ENCODE data around the gene MX2.

MX2 gene

GRCh38 chr21:41365377-41366107 lies 3.7 kb downstream of the MX2 start:
- DNase-seq (ENCODE audit: low read depth) = no peak

- DNase-seq (ENCODE audit: low read depth) = peak; percentile 82
These were observed 4.8 kb downstream of the MX2 start for GRCh38 chr21:41366522-41367151.

- DNase-seq (ENCODE audit: low read depth) = no peak
These were observed 5.6 kb downstream of the MX2 start for GRCh38 chr21:41367301-41367944.

- no peak for DNase-seq (ENCODE audit: low read depth)
These were observed 6.3 kb downstream of the MX2 start for GRCh38 chr21:41367945-41368734.

- no peak for DNase-seq (ENCODE audit: low read depth)
These were observed 6.9 kb downstream of the MX2 start for GRCh38 chr21:41368735-41369104.

GRCh38 chr21:41369105-41369919 lies 7.5 kb downstream of the MX2 start:
- no peak for DNase-seq (ENCODE audit: low read depth)

GRCh38 chr21:41369920-41370839 lies 8.4 kb downstream of the MX2 start:
- no peak for DNase-seq (ENCODE audit: low read depth)

GRCh38 chr21:41370840-41371684 lies 9.2 kb downstream of the MX2 start:
- DNase-seq (ENCODE audit: low read depth) = peak; percentile 20

GRCh38 chr21:41371685-41372030 lies 9.8 kb downstream of the MX2 start:
- DNase-seq (ENCODE audit: low read depth) = no peak

- DNase-seq (ENCODE audit: low read depth) = no peak
These were observed 11.4 kb downstream of the MX2 start for GRCh38 chr21:41373253-41373652.

- no peak for DNase-seq (ENCODE audit: low read depth)
These were observed 11.9 kb downstream of the MX2 start for GRCh38 chr21:41373763-41374162.

- DNase-seq (ENCODE audit: low read depth) = no peak
These were observed 12.4 kb downstream of the MX2 start for GRCh38 chr21:41374177-41374712.

- no peak for DNase-seq (ENCODE audit: low read depth)
These were observed 13.2 kb downstream of the MX2 start for GRCh38 chr21:41374867-41375533.

GRCh38 chr21:41375875-41376274 lies 14.0 kb downstream of the MX2 start:
- DNase-seq (ENCODE audit: low read depth) = no peak

- no peak for DNase-seq (ENCODE audit: low read depth)
These were observed 15.9 kb downstream of the MX2 start for GRCh38 chr21:41377715-41378114.

- DNase-seq (ENCODE audit: low read depth) = no peak
These were observed 17.0 kb downstream of the MX2 start for GRCh38 chr21:41378849-41379248.

- DNase-seq (ENCODE audit: low read depth) = no peak
These were observed 18.1 kb downstream of the MX2 start for GRCh38 chr21:41379901-41380300.

- no peak for DNase-seq (ENCODE audit: low read depth)
These were observed 19.9 kb downstream of the MX2 start for GRCh38 chr21:41381731-41382130.

Data from amniotic epithelial cell (primary cell).